ENCODE data around the gene TMOD3.

Gene TMOD3

DNA sequence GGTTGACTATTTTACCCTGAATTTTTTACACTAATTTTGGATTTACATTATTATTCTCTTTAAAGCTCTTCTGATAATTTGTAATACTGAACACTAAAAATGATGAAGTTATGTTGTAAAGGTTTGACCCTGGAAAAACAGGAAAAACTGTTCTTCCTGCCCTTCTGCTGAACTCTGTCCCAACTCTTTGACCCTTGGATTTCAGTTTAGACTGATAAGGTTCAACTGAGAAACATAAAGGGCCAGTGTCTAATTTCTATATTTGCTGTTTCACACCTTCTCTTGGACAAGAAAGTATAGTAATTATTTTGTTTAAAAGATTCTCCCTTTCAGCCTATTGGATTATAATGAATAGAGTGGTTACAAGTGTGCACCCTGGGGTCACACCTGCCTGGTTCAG, 12.8 kb upstream of the TMOD3 start:
- no peak for DNase-seq
- intact Hi-C loops (cut with DNase I), result no loop called here

DNA sequence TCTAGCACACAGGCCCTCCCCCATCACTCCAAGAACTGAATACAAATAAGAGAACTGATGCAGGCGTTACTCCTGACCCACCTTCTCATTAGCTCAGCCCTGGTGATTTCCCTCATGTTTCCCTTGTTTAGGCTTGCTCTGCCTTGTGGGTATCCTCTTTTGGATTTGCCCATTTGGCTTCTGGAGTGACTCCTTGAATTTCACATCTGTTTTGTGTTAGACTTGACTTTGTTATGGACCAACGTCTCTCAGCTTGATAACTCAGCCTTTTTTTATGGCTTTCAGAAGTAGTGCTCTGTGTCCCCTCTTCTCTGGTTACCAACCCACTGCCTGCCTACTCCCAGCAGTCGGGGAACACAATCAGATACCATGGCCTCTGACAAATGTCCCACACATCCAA, 11.3 kb upstream of the TMOD3 start:
- no peak for DNase-seq
- intact Hi-C loops (cut with DNase I), result no loop called here

DNA sequence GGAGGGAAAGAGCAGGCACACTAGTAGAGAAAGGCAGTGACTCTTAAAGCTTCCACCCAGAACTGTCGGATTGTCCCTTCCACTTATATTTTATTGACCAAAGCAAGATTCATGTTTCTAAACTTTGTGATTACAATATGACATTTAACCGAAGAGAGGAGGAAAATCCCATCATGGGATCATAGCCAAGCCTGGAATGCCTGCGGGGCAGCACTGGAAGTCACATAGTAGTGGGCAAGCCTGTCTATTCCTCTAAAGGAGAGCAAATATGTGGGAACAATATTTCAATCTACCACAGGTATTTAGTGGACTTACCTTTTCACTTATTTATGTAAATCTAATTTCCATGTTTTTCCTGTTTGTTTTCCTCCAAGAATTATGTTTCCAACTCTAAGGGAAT, 3.8 kb upstream of the TMOD3 start:
- intact Hi-C loops (cut with DNase I), result no loop called here
- DNase-seq, result no peak

DNA sequence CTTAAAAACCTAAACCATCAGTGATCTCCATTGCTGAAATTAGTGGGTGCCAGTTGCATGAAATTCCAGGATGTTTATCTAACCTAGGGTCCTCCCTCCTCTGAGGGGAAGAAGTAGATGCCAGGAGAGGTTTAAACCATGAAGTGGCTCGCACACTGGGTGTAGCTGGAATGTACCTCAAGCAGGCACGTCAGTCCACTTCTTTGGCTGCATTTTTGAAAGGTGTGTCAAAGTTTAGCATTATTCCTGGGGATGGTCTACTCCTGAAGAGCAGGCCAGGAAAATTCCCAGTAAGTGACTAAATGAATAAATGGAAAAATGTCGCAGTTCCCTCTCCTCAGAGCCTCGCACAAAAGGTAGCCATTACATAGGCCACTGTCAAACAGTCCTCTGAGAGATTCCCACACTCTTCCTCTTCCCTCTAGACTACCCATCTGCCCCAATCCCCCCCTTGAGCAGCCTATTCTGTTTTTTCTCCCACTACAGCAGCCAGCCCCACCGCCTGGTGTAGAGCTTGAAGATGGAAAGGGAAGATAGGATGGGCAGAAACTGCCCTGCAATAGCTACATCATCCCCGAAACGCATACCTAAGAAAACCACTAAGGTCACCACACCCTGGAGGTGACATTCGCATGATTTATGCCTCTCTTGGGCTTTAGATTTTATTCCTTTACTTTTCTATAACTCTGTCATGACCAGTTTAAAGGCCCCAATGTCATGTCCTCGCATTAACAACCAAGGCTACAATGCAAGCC, 655 bp upstream of the TMOD3 start:
- intact Hi-C loops (cut with DNase I), result no loop called here
- no peak for DNase-seq

DNA sequence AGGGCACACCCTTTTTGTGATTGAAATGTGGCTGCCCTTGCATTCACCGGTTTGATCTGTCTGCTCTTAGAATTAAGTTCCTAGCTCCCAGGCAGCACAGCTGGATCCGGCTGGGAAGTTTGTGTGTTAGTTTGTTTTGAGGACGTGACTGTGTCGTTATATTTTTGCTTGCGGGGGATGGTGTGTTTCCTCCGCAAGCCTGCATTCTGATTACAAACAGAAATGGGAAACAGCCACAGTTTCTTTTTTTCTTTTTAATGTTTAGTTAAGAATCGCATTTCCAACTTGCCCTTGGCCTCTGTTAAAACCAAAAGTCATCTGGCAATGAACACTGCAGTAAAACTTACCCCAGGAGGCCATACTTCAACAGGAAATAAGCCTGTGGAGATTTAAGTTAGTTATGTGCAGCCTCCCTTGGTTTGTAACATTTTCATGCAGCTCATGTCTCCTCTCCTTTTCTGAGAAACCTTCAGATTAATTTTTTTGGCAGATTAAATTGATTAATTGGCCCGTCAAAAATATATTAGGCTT, 888 bp downstream of the TMOD3 start:
- intact Hi-C loops (cut with DNase I), result no loop called here
- peak in 3 of 42 donors; percentile 5 to 30 (median 27) for DNase-seq

DNA sequence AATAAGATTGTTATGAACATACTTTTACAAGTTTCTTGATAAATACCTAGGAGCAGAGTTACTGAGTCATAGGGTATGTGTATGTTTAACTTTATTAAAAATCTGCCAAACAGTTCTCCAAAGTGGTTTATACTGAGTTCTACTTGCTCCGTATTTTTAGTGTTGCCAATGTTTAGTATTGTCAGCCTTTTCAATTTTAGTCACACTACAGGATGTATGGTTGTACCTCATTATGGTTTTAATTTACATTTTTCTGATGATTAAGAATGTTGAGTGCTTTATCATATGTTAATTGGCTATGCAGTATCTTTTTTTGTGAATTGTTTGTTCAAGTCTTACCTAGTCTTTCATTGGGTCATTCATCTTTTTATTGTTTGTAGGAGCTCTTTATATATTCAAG, 4.3 kb downstream of the TMOD3 start:
- DNase-seq, result no peak
- intact Hi-C loops (cut with DNase I), result no loop called here

DNA sequence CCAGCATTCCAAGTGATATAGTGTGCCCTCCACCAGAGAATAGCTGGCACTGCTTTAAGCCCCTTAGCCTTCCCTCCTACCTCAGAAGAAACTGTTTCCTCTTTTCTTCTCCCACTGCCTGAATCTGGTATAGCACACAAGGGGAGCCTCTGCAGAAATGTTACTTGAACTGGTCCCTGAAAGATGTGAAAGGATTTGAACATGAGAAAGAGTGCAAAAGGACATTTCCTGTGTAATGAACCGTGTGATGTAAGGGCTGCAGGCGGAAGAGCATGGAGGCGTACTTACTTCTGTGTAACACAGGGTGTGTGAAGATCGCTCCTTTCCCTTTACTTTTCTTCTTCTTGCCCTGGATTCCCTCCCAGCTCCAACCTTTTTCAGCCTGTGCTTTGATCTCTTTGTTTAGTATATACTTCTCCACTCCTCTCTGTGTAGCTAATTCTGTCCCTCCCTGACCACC, 8.4 kb downstream of the TMOD3 start:
- peak in 2 of 42 donors; percentile 18 to 25 for DNase-seq
- intact Hi-C loops (cut with DNase I), result no loop called here

DNA sequence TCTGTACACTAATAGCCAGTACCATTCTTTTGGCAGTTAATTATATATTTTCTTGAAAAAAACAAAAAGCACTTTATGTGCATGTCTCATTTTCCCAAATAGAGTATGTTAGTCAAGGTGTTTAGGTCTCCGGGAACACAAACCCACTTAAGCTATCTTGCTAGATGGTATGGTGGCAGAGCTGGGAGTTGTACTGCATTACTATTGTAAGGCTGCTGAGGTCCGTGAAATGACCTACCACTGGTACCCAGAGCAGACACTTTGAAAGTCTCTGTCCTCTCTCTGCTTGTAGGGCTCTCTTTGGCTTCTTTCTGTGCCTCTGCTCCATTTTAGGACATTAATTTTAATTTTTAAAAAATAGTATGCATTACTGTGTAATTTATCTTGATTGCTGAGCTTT, 8.8 kb downstream of the TMOD3 start:
- no peak for DNase-seq
- intact Hi-C loops (cut with DNase I), result no loop called here

DNA sequence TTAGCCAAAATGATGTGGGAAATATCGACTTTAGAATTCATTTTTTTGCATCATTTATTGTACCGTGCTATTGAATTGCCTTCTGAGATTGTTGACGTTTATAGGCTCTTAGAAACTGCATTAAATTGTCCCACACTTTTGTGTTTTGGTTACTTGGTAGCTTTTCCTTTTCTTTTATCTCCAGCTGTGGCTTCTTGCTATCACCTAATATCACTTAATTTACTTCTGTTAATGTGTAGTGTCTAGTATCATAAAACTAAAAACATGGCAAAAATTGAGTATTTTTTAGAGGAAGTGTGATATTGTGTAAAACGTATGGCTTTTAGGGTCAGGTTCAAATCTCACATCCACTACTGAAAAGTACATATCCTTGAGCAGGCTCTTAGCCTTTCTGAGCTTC, 11.2 kb downstream of the TMOD3 start:
- DNase-seq, result no peak
- intact Hi-C loops (cut with DNase I), result no loop called here

DNA sequence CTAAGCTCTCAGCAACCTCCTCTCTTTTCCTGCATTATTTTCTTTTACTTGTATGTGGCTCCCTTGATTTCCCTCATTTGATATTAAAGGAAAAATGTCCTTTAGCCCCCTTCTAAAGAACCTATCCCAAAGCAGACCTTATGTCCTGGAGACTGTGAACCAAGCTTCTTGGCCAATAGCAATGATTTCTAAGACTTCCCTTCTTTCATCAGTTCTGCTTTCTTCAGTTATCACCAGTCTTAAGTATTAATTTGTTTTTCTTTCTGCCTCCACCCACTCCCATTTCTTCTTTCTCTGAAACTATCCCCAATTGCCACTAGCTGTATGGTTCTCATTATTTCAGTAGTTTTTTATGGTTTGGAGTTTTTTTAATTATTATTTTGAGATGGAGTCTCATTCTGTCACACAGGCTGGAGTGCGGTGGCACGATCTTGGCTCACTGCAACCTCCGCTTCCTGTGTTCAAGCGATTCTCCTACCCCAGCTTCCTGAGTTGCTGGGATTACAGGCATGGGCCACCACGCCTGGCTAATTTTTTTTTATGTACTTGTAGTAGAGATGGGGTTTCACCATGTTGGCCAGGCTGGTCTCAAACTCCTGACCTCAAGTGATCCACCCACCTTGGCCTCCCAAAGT, 12.1 kb downstream of the TMOD3 start:
- intact Hi-C loops (cut with DNase I), result no loop called here
- no peak for DNase-seq

DNA sequence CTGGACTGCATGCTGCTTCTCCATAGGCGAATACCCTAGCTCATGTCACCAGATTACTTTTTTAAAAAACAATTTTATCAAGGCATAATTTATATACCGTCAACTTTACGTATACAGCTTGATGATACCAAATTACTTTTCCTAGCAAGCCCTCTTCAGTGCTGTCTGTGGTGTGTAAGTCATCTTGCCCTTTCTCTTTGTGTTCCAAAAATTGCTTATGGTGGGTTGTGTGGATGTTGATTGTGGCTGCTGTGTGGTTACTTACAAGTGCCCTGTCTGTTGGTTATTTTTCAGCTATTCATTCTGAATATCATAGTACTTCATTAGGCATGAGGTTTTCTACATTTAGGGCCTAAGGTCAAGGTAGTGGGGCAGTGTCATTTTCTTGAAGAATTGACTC, 12.8 kb downstream of the TMOD3 start:
- intact Hi-C loops (cut with DNase I), result no loop called here

DNA sequence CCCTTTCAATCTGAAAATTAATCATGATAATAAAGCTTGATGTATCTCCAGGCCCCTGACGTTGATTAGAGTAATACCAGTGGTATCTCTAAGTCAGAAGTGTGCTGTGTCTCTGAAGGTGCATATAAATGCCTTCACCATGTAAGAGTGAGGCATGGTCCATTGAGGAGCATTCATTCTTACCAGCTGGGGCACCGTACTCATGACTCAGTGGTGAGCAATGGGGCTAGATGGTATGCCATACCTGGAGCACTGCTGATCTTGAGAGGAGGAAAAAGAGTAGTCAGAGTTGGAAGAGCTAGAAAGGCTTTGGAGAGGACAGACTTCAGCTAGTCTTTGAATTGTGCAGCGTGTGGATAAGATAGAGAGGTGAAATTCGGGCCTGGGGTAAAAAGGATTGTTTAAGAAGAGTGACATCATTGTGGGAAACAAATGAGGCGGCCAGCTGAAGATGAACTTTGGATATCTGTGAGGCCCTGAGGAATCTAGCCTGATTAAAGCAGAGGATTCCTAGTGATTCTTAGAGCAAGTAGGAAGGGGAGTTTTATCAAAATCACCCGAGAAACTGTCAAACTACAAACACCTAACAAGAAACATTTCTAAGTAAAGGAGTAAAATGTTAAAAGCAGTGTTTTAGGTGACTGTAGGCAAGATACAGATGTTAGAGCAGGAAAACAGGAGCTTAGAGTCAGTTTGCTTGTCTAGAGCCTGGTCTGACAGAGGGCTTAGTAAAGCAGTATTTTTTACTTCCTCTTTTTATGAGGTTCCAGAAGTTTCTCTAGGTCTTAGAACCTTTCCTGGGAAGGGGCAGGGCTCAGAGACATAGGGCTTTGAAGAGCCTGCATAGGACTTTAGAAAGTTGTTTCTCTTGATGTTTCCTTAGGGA, 13.6 kb downstream of the TMOD3 start:
- no peak for DNase-seq
- intact Hi-C loops (cut with DNase I), result no loop called here

More for the DNA sequence above, 12.8 kb downstream of the TMOD3 start:
- no peak for DNase-seq

DNA sequence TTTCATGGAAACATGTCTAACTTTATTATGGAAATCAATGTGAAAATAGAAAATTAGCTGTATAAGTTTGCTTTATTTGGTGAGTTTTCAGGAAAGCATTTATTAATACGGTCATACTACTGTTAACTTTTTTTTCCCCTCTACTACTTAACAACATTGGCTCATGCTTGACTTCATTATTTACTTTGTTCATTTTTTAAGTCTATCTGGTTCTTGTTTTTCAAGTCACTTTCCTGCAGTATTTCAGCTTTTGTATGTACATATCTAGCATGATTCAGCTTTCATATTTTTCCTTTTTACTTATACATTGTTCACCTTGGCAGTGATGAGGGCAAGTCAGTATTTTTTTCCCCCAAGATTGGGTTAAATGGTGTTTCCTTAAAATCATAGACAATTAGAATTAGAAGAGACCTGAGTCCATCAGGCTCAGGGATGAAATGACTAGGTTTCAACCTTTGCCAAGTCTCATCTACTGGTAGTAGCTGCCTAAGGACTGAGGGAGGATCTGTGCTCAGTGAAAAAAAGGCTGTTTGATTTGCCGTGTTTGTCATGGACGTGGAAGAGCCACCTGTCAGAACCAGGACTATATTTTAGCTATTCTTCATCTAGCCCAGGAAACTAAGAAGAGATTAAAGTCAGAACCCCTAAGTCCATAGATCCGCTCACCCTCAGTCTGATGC, 15.4 kb downstream of the TMOD3 start:
- no peak for DNase-seq
- intact Hi-C loops (cut with DNase I), result no loop called here

DNA sequence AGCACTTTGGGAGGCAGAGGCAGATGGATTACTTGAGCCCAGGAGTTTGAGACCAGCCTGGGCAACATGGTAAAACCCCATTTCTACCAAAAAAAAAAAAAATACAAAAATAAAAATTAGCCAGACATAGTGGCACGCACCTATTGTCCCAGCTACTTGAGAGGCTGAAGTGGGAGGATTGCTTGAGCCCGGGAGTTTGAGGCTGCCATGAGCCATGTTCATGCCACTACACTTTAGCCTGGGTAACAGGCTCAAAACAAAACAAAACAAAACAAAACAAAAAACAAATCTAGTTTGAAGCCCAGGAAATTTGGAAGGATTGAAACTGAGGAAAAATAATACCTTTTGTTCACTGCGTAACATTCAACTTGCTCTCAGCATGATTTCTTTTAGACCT, 16.6 kb downstream of the TMOD3 start:
- intact Hi-C loops (cut with DNase I), result no loop called here
- DNase-seq, result peak in 2 of 42 donors; percentile 21 to 44

DNA sequence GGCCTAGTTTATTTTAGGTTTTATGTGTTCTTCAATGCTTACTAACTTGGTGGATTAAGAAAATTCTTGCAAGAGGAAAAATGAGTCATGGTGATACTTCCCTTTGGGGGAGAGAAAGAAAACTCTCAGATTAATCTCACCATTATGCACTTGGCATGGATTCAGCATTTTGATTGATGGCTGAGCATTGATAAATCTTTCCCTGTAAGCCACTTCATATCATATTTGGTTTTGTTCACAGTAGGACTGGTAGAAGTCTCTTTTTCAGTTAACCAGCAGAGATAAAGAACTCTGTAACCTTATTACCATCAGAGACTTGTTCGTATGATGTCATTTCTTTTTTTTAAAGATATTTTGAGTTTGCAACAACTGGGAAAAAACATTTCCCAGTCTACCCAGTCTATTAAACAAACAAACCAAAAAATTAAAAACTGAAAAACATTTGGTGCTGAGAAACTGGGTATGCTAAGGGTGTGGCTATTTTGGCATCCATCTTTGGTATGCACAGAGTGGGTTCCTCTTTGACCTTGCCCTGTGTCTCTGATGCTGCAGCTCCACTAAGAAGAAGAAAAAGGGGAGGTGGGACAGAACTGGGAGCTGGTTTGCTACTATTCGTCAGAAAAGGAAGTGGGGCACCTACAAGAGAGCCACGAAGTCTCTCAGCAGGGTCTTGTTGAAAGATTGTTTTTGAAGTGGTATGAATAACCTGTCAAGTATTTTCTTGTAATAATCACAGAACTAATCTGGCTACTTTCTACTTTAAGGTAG, 17.2 kb downstream of the TMOD3 start:
- peak in 1 of 42 donors; percentile 23 for DNase-seq
- intact Hi-C loops (cut with DNase I), result no loop called here

DNA sequence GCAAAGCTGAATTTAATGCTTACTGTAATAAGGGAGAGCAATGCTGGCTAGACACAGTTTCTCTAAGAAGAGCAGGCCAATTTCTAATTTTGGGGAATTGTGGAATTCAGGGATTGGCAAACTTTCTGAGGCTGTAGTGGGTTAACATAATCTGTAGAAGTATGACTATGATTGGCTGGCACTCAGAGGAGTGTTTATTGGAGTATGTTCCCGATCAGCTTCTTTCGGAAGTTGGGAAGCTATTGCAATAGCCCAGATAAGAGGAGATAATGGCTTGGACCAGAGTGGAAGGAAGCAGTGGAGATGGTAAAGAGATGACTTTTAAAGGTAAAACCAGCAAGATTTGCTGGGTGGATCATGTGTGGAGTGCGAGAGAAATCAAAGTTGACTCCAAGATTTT, 19.4 kb downstream of the TMOD3 start:
- intact Hi-C loops (cut with DNase I), result no loop called here

DNA sequence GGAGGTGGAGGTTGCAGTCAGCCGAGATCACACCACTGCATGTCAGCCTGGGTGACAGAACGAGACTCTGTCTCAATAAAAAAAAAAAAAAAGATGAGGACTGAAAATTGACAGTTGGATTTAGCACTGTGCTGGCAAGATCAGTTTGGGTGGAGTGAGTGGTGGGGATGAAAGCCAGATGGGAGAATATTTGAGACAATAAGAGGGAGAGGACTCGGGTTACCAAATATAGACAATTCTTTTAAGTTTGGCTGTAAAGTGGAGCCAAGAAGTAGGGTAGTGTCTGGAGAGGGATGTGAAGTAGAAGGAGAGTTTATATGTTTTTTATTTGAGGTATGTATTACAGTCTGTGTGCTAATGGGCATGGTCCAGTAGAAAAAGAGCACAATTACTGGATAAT, 20.4 kb downstream of the TMOD3 start:
- no peak for DNase-seq
- intact Hi-C loops (cut with DNase I), result no loop called here

More for the DNA sequence above, 19.4 kb downstream of the TMOD3 start:
- no peak for DNase-seq

DNA sequence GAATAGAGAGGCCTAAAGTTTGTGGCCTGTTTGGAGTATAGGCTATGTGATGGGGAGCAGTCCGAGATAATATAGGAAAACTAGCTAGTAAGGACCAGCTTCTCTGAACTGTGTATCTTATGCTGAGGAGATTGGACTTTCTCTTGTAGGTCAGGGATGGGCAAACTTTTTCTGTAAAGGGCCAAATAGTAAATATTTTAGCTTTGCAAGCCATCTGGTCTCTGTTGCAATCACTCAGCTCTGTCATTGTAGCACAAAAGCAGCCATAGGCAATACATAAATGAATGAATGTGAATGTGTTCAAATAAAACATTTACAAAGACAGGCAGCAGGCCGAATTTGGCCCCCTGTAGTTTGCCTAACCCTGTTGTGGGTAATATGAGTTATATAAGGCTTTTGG, 24.5 kb downstream of the TMOD3 start:
- intact Hi-C loops (cut with DNase I), result no loop called here
- no peak for DNase-seq

Data from head of caudate nucleus (tissue), 42 donors.